ENCODE results near the gene TMC3.

- TF ChIP-seq POLR2AphosphoS5 (IDR thresholded peaks at IDR 0.05; ENCODE audit: low read depth, low read length) (no peak), POLR2A (IDR thresholded peaks at IDR 0.05; ENCODE audit: low read depth, low read length) (no peak), TAF1 (IDR thresholded peaks at IDR 0.05; ENCODE audit: borderline replicate concordance, low read depth, low read length) (no peak)
These were observed 50.5 kb downstream of the TMC3 start for GRCh38 chr15:81323559-81323943.

Measured in GM12892 (cell line).